H1 (cell line): ENCODE results near the gene COMMD7. TPM values are rescaled to one million over a fixed set of nuclear protein-coding genes. Genes with fewer than 3 reads are reported as not detected.

Experiments
- CTCF ChIA-PET: fragments of 300-600 bp; sonication (Branson Sonifier 250); formaldehyde crosslinking; loops from one replicate; lab custom pipeline; 2021; ENCODE audit not compliant: partially characterized antibody; lab: Charles Lee
- POLR2A ChIA-PET: fragments of 300-600 bp; sonication (Branson Sonifier 250); formaldehyde crosslinking; loops from one replicate; lab custom pipeline; 2021; ENCODE audit warnings: inconsistent platforms; ENCODE audit not compliant: partially characterized antibody; lab: Charles Lee
- DNase-seq, 2 experiments: peaks; one replicate each; pipeline versions ENCODE4 v3.0.0 to v3.0.0-alpha.2; 2010 to 2022; ENCODE audit warnings: low spot score in 2 of 2, low read depth in 1 of 2, mixed read lengths in 1 of 2
- FAIRE-seq: peaks from 2 replicates; lab custom pipeline; 2011; peaks lifted over from hg19 to GRCh38; lab: Jason Lieb, UNC
- H2AFZ ChIP-seq: 2 replicates; pipeline ENCODE4 v1.8.1; 2012; ENCODE audit warnings: low read length, inconsistent platforms
- H2AK5ac ChIP-seq: 2 replicates; pipeline ENCODE4 v1.6.1; 2013; ENCODE audit warnings: low read depth, low read length
- H2BK120ac ChIP-seq: replicated peaks from 2 replicates; pipeline ENCODE3; 2013; ENCODE audit warnings: low read depth, low read length, inconsistent platforms
- H2BK12ac ChIP-seq: 2 replicates; pipeline ENCODE4 v1.6.1; 2013; ENCODE audit warnings: low read depth, low read length
- H2BK15ac ChIP-seq: 2 replicates; pipeline ENCODE4 v1.6.1; 2013; ENCODE audit warnings: low read length
- H2BK20ac ChIP-seq: 2 replicates; pipeline ENCODE4 v1.6.1; 2013; ENCODE audit warnings: low read length
- H2BK5ac ChIP-seq: 2 replicates; pipeline ENCODE4 v1.6.1; 2013; ENCODE audit warnings: low read depth, low read length
- H3K14ac ChIP-seq: 2 replicates; pipeline ENCODE4 v1.6.1; 2013; ENCODE audit warnings: inconsistent platforms; ENCODE audit not compliant: insufficient read length
- H3K18ac ChIP-seq: 2 replicates; pipeline ENCODE4 v1.6.1; 2013; ENCODE audit warnings: low read length; ENCODE audit errors: extremely low read depth
- H3K23ac ChIP-seq: 2 replicates; pipeline ENCODE4 v1.6.1; 2013; ENCODE audit warnings: inconsistent platforms; ENCODE audit not compliant: insufficient read length
- H3K23me2 ChIP-seq: 2 replicates; pipeline ENCODE4 v1.6.1; 2013; ENCODE audit warnings: low read depth, low read length
- H3K27ac ChIP-seq: 2 replicates; pipeline ENCODE4 v1.6.1; 2011; ENCODE audit warnings: low read depth, low read length, inconsistent platforms
- H3K27me3 ChIP-seq, 4 experiments: replicated peaks in 1 of 4; 1 replicate in 1 of 4; 2 replicates in 3 of 4; pipeline versions ENCODE4 v1.6.1 to v1.8.1; 2011 to 2013; ENCODE audit warnings: low read length in 3 of 4, mild to moderate bottlenecking in 3 of 4, inconsistent platforms in 2 of 4, mixed read lengths in 2 of 4, moderate library complexity in 1 of 4; ENCODE audit not compliant: control insufficient read depth in 3 of 4, insufficient read depth in 3 of 4; ENCODE audit errors: extremely low read depth in 1 of 4
- H3K36me3 ChIP-seq, 4 experiments: 2 replicates each; pipeline versions ENCODE4 v1.6.1 to v1.8.1; 2011 to 2013; ENCODE audit warnings: mild to moderate bottlenecking in 4 of 4, low read length in 3 of 4, moderate library complexity in 2 of 4, control low read depth in 1 of 4, inconsistent platforms in 1 of 4; ENCODE audit not compliant: insufficient read depth in 4 of 4, control insufficient read depth in 2 of 4
- H3K4ac ChIP-seq: replicated peaks from 2 replicates; pipeline ENCODE3; 2013; ENCODE audit warnings: low read length, low read depth, mixed read lengths, inconsistent platforms; ENCODE audit not compliant: insufficient read length
- H3K4me1 ChIP-seq, 4 experiments: replicated peaks in 1 of 4; 1 replicate in 1 of 4; 2 replicates in 3 of 4; pipeline versions ENCODE4 v1.6.1 to v1.8.1; 2011 to 2013; ENCODE audit warnings: low read length in 3 of 4, inconsistent platforms in 2 of 4, mixed read lengths in 1 of 4; ENCODE audit not compliant: insufficient read depth in 4 of 4, control insufficient read depth in 3 of 4
- H3K4me2 ChIP-seq, 2 experiments: 2 replicates each; pipeline versions ENCODE4 v1.6.1 to v1.8.1; 2011 to 2013; ENCODE audit warnings: low read depth in 2 of 2, low read length in 2 of 2, control low read depth in 1 of 2, inconsistent platforms in 1 of 2, mild to moderate bottlenecking in 1 of 2; ENCODE audit not compliant: insufficient read depth in 1 of 2
- H3K4me3 ChIP-seq, 4 experiments: fragments of 200-600, 300-600 bp in 1 of 4; sonication (generic), shearing (Covaris generic), sonication (Bioruptor Twin) in 1 of 4; 2 replicates each; pipeline versions ENCODE4 v1.5.1 to v1.8.1; 2011 to 2016; ENCODE audit warnings: low read length in 4 of 4, low read depth in 3 of 4, control low read depth in 2 of 4, inconsistent platforms in 2 of 4, mild to moderate bottlenecking in 2 of 4, mixed read lengths in 1 of 4, moderate library complexity in 1 of 4; ENCODE audit not compliant: insufficient read depth in 2 of 4; ENCODE audit errors: extremely low read depth in 1 of 4
- H3K56ac ChIP-seq: replicated peaks from 2 replicates; pipeline ENCODE3; 2013; ENCODE audit warnings: low read depth, mild to moderate bottlenecking, mixed read lengths, low read length, inconsistent platforms; ENCODE audit not compliant: insufficient read length
- H3K79me1 ChIP-seq: 2 replicates; pipeline ENCODE4 v1.6.1; 2013; ENCODE audit warnings: low read depth, low read length, control low read depth
- H3K79me2 ChIP-seq, 2 experiments: 2 replicates each; pipeline versions ENCODE4 v1.6.1 to v1.8.1; 2012 to 2013; ENCODE audit warnings: low read length in 2 of 2, mild to moderate bottlenecking in 2 of 2, inconsistent platforms in 1 of 2; ENCODE audit not compliant: insufficient read depth in 2 of 2, control insufficient read depth in 1 of 2
- H3K9ac ChIP-seq, 4 experiments: replicated peaks in 1 of 4; 1 replicate in 1 of 4; 2 replicates in 3 of 4; pipeline versions ENCODE4 v1.6.1 to v1.8.1; 2011 to 2013; ENCODE audit warnings: low read depth in 3 of 4, low read length in 3 of 4, control low read depth in 2 of 4, mild to moderate bottlenecking in 2 of 4, moderate library complexity in 2 of 4, inconsistent platforms in 1 of 4; ENCODE audit errors: extremely low read depth in 1 of 4
- H3K9me3 ChIP-seq, 2 experiments: 2 replicates each; pipeline versions ENCODE4 v1.6.1 to v1.8.1; 2012 to 2013; ENCODE audit warnings: mild to moderate bottlenecking in 2 of 2, moderate library complexity in 2 of 2, control low read depth in 1 of 2, inconsistent platforms in 1 of 2, low read depth in 1 of 2, low read length in 1 of 2, mixed read lengths in 1 of 2; ENCODE audit not compliant: insufficient read depth in 2 of 2
- H4K20me1 ChIP-seq, 2 experiments: replicated peaks in 1 of 2; 2 replicates each; pipeline versions ENCODE3 to v1.8.1; 2011 to 2013; ENCODE audit warnings: inconsistent platforms in 2 of 2, low read length in 2 of 2, mild to moderate bottlenecking in 1 of 2; ENCODE audit not compliant: insufficient read depth in 2 of 2, control insufficient read depth in 1 of 2
- H4K5ac ChIP-seq: 2 replicates; pipeline ENCODE4 v1.6.1; 2013; ENCODE audit warnings: low read length, low read depth, mixed read lengths, inconsistent platforms; ENCODE audit not compliant: insufficient read length
- H4K8ac ChIP-seq: 2 replicates; pipeline ENCODE4 v1.8.0; 2013; ENCODE audit warnings: mild to moderate bottlenecking, moderate library complexity, low read length, inconsistent platforms; ENCODE audit not compliant: insufficient read depth; ENCODE audit errors: extremely low read depth
- H4K91ac ChIP-seq: replicated peaks from 2 replicates; pipeline ENCODE3; 2013; ENCODE audit warnings: low read length, mixed read lengths, inconsistent platforms; ENCODE audit not compliant: insufficient read length
- BCL11A ChIP-seq, 2 experiments: IDR thresholded peaks; one replicate each; pipeline ENCODE4 v1.6.1; 2011; ENCODE audit warnings: low read depth in 2 of 2, low read length in 2 of 2, mild to moderate bottlenecking in 2 of 2
- CTBP2 ChIP-seq: IDR thresholded peaks from 2 replicates; pipeline ENCODE4 v1.7.0; 2011; ENCODE audit warnings: borderline replicate concordance, mild to moderate bottlenecking, moderate library complexity, mixed read lengths, low read length; ENCODE audit not compliant: insufficient read depth, insufficient read length
- POLR2A ChIP-seq, 2 experiments: IDR thresholded peaks; 1 replicate in 1 of 2; 2 replicates in 1 of 2; pipeline ENCODE4 v1.6.1; 2011; ENCODE audit warnings: low read depth in 2 of 2, low read length in 2 of 2, mild to moderate bottlenecking in 2 of 2; ENCODE audit errors: control extremely low read depth in 1 of 2
- POLR2AphosphoS5 ChIP-seq: IDR thresholded peaks from 2 replicates; pipeline ENCODE4 v1.6.1; 2011; ENCODE audit warnings: low read depth, low read length
- SIX5 ChIP-seq: IDR thresholded peaks from 2 replicates; pipeline ENCODE4 v1.6.1; 2011; ENCODE audit warnings: mild to moderate bottlenecking, low read depth, low read length
- SP2 ChIP-seq: IDR thresholded peaks from 2 replicates; pipeline ENCODE4 v1.6.1; 2012; ENCODE audit warnings: mild to moderate bottlenecking, low read length, inconsistent platforms
- SP4 ChIP-seq: IDR thresholded peaks from 2 replicates; pipeline ENCODE4 v1.6.1; 2012; ENCODE audit warnings: low read length, inconsistent platforms
- SUZ12 ChIP-seq: fragments of 200-600 bp; sonication (generic); IDR thresholded peaks from 2 replicates; pipeline ENCODE4 v1.6.1; 2012; ENCODE audit warnings: mild to moderate bottlenecking, inconsistent platforms, low read length, moderate library complexity, mixed read lengths
- TAF7 ChIP-seq: optimal IDR thresholded peaks from 2 replicates; pipeline ENCODE3; 2011; ENCODE audit warnings: low read depth, mild to moderate bottlenecking, inconsistent platforms, low read length, moderate library complexity, borderline replicate concordance
- TBP ChIP-seq: IDR thresholded peaks from 2 replicates; pipeline ENCODE4 v1.6.1; 2011; ENCODE audit warnings: low read depth, low read length, improper control_type of control experiment
- WGBS, 2 experiments: shearing (Covaris generic) in 1 of 2; methylation state at CpG; one replicate each; pipeline versions ENCODE4 v1.1.6 to v1.1.7; 2013 to 2015; ENCODE audit warnings: low lambda C conversion rate in 2 of 2, mixed read lengths in 2 of 2, inconsistent platforms in 1 of 2, low coverage in 1 of 2, missing lambda C conversion rate in 1 of 2; ENCODE audit not compliant: insufficient replicate concordance in 2 of 2, insufficient coverage in 1 of 2, insufficient read length in 1 of 2; ENCODE audit errors: extremely low coverage in 1 of 2, missing lambda C conversion rate in 1 of 2; 5-methylcytosine and 5-hydroxymethylcytosine counted together
- polyA plus RNA-seq, 7 experiments: library from polyadenylated mRNA; depleted of rRNA in 3 of 7; stranded (reverse) in 5 of 7; unstranded in 2 of 7; fragments of >200 nt in 5 of 7; fragments of 200-250 nt in 2 of 7; gene quantifications; 1 replicate in 5 of 7; 2 replicates in 1 of 7; 4 replicates in 1 of 7; pipeline versions ENCODE4 v1.2.1 to v1.2.3, GENCODE V29; 2011 to 2013; ENCODE audit warnings: missing spikeins in 2 of 7, mixed read lengths in 2 of 7
- total RNA-seq: library from RNA; stranded (reverse); fragmentation: NEBNext Ultra II Directional; extraction: Animal tissue kit (Norgen Biotek cat#: 25700); gene quantifications from 2 replicates; pipeline ENCODE4 v1.2.1, GENCODE V29; 2021

The COMMD7 gene
- total and polyA plus RNA-seq, 2 of the 8 experiments (the other 6 are each of a cell fraction or from before 2014, with no cell fraction given): 39.4 to 48.9 TPM

DNA sequence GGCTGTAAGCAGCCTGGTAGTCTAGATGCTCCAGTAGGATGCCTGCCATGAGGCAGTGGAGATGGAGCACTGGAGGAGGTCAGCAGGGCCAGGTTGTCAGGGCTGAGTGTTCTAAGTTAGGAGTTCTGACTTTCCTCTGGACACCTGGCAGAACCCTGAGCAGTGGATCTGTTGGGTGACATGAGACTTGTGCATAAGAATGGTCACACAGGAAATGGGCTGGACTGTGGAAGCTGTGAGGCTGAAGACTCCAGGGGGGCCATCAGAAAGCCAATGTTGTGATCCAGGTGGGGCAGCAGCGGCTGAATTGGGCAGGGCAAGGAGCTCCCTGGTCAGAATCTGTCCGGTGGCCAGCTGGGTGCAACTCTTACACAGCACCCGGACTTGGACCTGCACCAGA, 45.7 kb downstream of the COMMD7 start:
- Histone ChIP-seq H3K14ac (no peak overlapping the region), H2AFZ (no peak overlapping the region), H4K91ac (no peak overlapping the region), H3K4me3 (no peak overlapping the region), H3K9me3 (no peaks in the 10 kb centered on the region), H2BK120ac (no peak overlapping the region), H3K9ac (no peak overlapping the region), H3K23ac (no peak overlapping the region), H2BK5ac (peak overlapping the region; percentile 52; the same call in 1 of the 2 replicates), H3K4me2 (no peak overlapping the region), H3K27me3 (no peaks in the 10 kb centered on the region), H3K27ac (no peak overlapping the region), H4K8ac (peak overlapping the region; percentile 71), H3K4me1 (peaks cover 0 to 4% (median 2%) of the 10 kb centered on the region in 4 experiments; a peak in 1 of 7 replicates), H3K79me2 (no peaks in the 10 kb centered on the region; a peak in 1 of 4 replicates), H3K18ac (0 out of 2 replicates have a peak overlapping the region, but pooled peaks have one; percentile 14), H4K20me1 (peaks cover 0 to 2% of the 10 kb centered on the region in 2 experiments), H3K79me1 (no peaks in the 10 kb centered on the region), H3K36me3 (peaks cover 0 to 14% (median 5%) of the 10 kb centered on the region in 4 experiments; a peak in 5 of 8 replicates), H2BK15ac (no peak overlapping the region), H3K56ac (no peak overlapping the region), H3K23me2 (no peaks in the 10 kb centered on the region), H2BK20ac (no peak overlapping the region), H4K5ac (no peak overlapping the region), H2BK12ac (no peak overlapping the region), H3K4ac (no peak overlapping the region), H2AK5ac (peak overlapping the region; percentile 70; the same call in 1 of the 2 replicates)
- POLR2A ChIA-PET: interaction anchor here (1.0 to 4.2 kb wide), 9 partner anchors 10 to 107 kb away, joined by 3 to 21 read pairs (median 4); partner anchors contain the start of genes C20orf203 and DNMT3B
- FAIRE-seq (no peak), DNase-seq (no peak)
- CTCF ChIA-PET: interaction anchor here (0.6 to 1.9 kb wide), 6 partner anchors 12 to 98 kb away, joined by 3 to 9 read pairs (median 3); no protein-coding TSS in a partner anchor
- TF ChIP-seq TAF7 (no peak), TBP (no peak), POLR2AphosphoS5 (no peak), SP2 (no peak), POLR2A (IDR thresholded peaks at IDR 0.05; ENCODE audit: control extremely low read depth in 1 of 2, low read depth in 2 of 2, low read length in 2 of 2) (no peak; a peak in 1 of 3 replicates), SUZ12 (no peak), CTBP2 (no peak), BCL11A (IDR thresholded peaks at IDR 0.05; ENCODE audit: low read depth in 2 of 2, low read length in 2 of 2) (no peak), SIX5 (no peak), SP4 (no peak)
- WGBS, 2 experiments: 90% methylated on average over 3 of the region's 3 CpGs; no CpG with 5 or more reads in 1 of the 2 experiments
